ENCODE results near the gene TMEM244. TPM values are rescaled to one million over a fixed set of nuclear protein-coding genes. Genes with fewer than 3 reads are reported as not detected.

TMEM244 gene
- total and polyA plus RNA-seq, 2 of the 13 experiments (the other 11 are each of a cell fraction or from before 2014, with no cell fraction given): not detected

DNA sequence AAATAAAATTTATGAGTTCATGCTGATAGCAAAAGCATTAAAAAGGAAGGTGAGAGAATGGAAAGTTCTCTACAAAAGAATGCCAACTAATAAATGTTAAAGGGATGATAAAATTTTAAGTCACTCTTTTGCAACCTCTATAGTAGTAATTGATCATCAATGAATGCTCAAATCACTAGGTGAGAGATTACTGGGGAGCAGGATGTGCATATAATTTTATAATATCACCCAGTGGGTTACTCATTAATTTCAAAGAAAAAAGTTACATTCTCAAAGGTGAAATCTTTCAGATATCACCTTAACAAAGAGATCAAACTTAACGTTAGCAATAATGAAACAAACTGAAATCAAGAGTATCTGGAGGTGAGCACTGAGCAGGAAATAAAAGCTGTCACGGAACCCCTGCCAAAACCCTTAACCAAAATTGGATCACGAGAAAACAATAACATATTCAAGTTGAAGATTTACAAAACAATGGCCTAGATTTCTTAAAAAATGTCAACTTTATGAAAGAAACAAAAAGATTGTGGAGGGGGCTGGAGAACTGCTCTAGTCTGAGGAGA, 45.5 kb upstream of the TMEM244 start:
- H3K9me3 ChIP-seq (ENCODE audit: low read length): no peaks in the 10 kb centered on the region
- ChIA-PET POLR2A (no interaction called here), CTCF (ENCODE audit: low intra/inter-chr PET ratio, low total read pairs) (no interaction called here)
- WGBS (ENCODE audit: low lambda C conversion rate): 2% methylated on average over 3 of the region's 3 CpGs
- no peaks in the 10 kb centered on the region for H4K20me1 ChIP-seq (ENCODE audit: insufficient read depth, low read length)
- no peak overlapping the region for H3K9ac ChIP-seq (ENCODE audit: insufficient read depth, low read depth, low read length)
- H2AFZ ChIP-seq (ENCODE audit: low read length): no peak overlapping the region
- FAIRE-seq (no peak), ATAC-seq (no peak), DNase-seq (ENCODE audit: low spot score) (no peak)
- H3K79me2 ChIP-seq (ENCODE audit: insufficient read depth, low read length): no peaks in the 10 kb centered on the region
- H3K27ac ChIP-seq (ENCODE audit: extremely low read length, insufficient read depth, low read length): no peak overlapping the region
- no peak overlapping the region for H3K4me3 ChIP-seq (replicated peaks in 1 of 3; ENCODE audit: insufficient read depth in 1 of 3, low read depth in 2 of 3, low read length in 3 of 3)
- no peak overlapping the region for H3K4me2 ChIP-seq (ENCODE audit: low read depth, low read length)
- no TSS peak for BruUV-seq (replicated peaks)
- H3K27me3 ChIP-seq (ENCODE audit: control insufficient read depth in 1 of 2, insufficient read depth in 2 of 2, low read length in 2 of 2): peaks cover 0 to 3% of the 10 kb centered on the region in 2 experiments; a peak in 1 of 5 replicates
- in situ Hi-C loops (cut with HindIII; ENCODE audit: extremely low pct_ligation_motif_present, low pct_unique_long_range_greater_than_20kb): no loop called here
- no peaks in the 10 kb centered on the region for H3K36me3 ChIP-seq (replicated peaks in 1 of 2; ENCODE audit: control insufficient read depth in 1 of 2, insufficient read depth in 2 of 2, low read length in 2 of 2)
- H3K4me1 ChIP-seq (ENCODE audit: insufficient read depth, low read length): no peaks in the 10 kb centered on the region
- TF ChIP-seq, protein P1, sequence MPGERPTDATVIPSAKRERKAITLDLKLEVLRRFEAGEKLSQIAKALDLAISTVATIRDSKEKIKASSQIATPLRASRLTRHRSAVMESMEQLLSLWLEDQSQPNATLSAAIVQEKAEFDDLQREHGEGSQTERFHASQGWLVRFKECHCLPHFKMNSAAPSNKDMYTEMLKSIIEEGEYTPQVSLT (CRISPR knock-in tag; IDR thresholded peaks at IDR 0.05; ENCODE audit: borderline replicate concordance, low read depth): no peak
- TF ChIP-seq, protein P2, sequence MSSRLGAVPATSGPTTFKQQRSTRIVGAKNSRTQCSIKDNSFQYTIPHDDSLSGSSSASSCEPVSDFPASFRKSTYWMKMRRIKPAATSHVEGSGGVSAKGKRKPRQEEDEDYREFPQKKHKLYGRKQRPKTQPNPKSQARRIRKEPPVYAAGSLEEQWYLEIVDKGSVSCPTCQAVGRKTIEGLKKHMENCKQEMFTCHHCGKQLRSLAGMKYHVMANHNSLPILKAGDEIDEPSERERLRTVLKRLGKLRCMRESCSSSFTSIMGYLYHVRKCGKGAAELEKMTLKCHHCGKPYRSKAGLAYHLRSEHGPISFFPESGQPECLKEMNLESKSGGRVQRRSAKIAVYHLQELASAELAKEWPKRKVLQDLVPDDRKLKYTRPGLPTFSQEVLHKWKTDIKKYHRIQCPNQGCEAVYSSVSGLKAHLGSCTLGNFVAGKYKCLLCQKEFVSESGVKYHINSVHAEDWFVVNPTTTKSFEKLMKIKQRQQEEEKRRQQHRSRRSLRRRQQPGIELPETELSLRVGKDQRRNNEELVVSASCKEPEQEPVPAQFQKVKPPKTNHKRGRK (CRISPR knock-in tag; IDR thresholded peaks at IDR 0.05): no peak
- TF ChIP-seq, protein P3, sequence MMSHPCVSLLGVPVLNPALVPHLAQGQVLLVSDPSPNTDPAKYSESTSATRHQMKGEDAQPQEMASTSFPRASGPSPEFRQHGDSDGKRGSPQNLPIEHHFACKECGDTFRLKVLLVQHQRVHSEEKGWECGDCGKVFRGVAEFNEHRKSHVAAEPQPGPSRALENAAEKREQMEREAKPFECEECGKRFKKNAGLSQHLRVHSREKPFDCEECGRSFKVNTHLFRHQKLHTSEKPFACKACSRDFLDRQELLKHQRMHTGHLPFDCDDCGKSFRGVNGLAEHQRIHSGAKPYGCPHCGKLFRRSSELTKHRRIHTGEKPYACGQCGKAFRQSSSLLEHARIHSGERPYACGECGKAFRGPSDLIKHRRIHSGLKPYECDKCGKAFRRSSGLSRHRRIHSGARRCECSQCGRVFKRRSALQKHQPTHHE (CRISPR knock-in tag; IDR thresholded peaks at IDR 0.05; ENCODE audit: borderline replicate concordance): no peak
- TF ChIP-seq PHF5A (CRISPR knock-in tag; IDR thresholded peaks at IDR 0.05; ENCODE audit: low read depth, unreplicated experiment): no peak
- no peak for TF ChIP-seq ZNF556 (CRISPR knock-in tag; IDR thresholded peaks at IDR 0.05; ENCODE audit: borderline replicate concordance)
- TF ChIP-seq, protein P4, sequence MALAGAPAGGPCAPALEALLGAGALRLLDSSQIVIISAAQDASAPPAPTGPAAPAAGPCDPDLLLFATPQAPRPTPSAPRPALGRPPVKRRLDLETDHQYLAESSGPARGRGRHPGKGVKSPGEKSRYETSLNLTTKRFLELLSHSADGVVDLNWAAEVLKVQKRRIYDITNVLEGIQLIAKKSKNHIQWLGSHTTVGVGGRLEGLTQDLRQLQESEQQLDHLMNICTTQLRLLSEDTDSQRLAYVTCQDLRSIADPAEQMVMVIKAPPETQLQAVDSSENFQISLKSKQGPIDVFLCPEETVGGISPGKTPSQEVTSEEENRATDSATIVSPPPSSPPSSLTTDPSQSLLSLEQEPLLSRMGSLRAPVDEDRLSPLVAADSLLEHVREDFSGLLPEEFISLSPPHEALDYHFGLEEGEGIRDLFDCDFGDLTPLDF (CRISPR knock-in tag; IDR thresholded peaks at IDR 0.05): no peak
- TF ChIP-seq KMT2B (CRISPR knock-in tag; IDR thresholded peaks at IDR 0.05): no peak
- TF ChIP-seq ATRX (CRISPR knock-in tag; IDR thresholded peaks at IDR 0.05; ENCODE audit: borderline replicate concordance): no peak
- TF ChIP-seq ZNF776 (CRISPR knock-in tag; IDR thresholded peaks at IDR 0.05): no peak
- no peak for TF ChIP-seq ZNF530 (CRISPR knock-in tag; IDR thresholded peaks at IDR 0.05; ENCODE audit: low read depth)
- no peak for TF ChIP-seq HMGA1 (CRISPR knock-in tag; conservative IDR thresholded peaks at IDR 0.05)
- TF ChIP-seq ZNF569 (CRISPR knock-in tag; IDR thresholded peaks at IDR 0.05; ENCODE audit: borderline replicate concordance): no peak
- no peak for TF ChIP-seq IRF2 (CRISPR knock-in tag; IDR thresholded peaks at IDR 0.05)
- no peak for TF ChIP-seq MTA1 (CRISPR knock-in tag; IDR thresholded peaks at IDR 0.05; ENCODE audit: borderline replicate concordance)
- TF ChIP-seq ZFP82 (CRISPR knock-in tag; IDR thresholded peaks at IDR 0.05; ENCODE audit: borderline replicate concordance): no peak
- TF ChIP-seq CEBPB (IDR thresholded peaks at IDR 0.05; ENCODE audit: borderline replicate concordance, low read depth, low read length): no peak
- TF ChIP-seq SMYD3 (CRISPR knock-in tag; IDR thresholded peaks at IDR 0.05): no peak
- TF ChIP-seq ZNF839 (CRISPR knock-in tag; IDR thresholded peaks at IDR 0.05; ENCODE audit: borderline replicate concordance): no peak
- no peak for TF ChIP-seq SAFB2 (CRISPR knock-in tag; IDR thresholded peaks at IDR 0.05; ENCODE audit: borderline replicate concordance, low read depth)
- TF ChIP-seq, protein P5, sequence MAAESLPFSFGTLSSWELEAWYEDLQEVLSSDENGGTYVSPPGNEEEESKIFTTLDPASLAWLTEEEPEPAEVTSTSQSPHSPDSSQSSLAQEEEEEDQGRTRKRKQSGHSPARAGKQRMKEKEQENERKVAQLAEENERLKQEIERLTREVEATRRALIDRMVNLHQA (CRISPR knock-in tag; IDR thresholded peaks at IDR 0.05): no peak
- intact Hi-C loops (cut with micrococcal nuclease; ENCODE audit: unreplicated experiment): no loop called here
